SW480 (cell line): ENCODE results near the gene CTSK.
A peak's percentile ranks its signal among the peaks of the same experiment; 100 is the strongest.
"Not testable (repeated sequence)": the region's sequence is repeated elsewhere in the genome, so short reads cannot be mapped to it uniquely, and the experiment has no call there.

ENCODE experiments used
- DNase-seq: peaks from one replicate; pipeline ENCODE4 v3.0.0-alpha.2; 2016; ENCODE audit warnings: low spot score

CTSK gene

GRCh38 chr1:150808121-150808520 is at the start of gene CTSK:
Gene CTSK, minus strand, starts transcription at chr1:150808260. Its CDS starts 1,455 bp downstream, at chr1:150806805.
- DNase-seq, result no peak

GRCh38 chr1:150852734-150853133 is 44.7 kb upstream of the CTSK start:
- not testable (repeated sequence) for DNase-seq

GRCh38 chr1:150850801-150851362 is 42.8 kb upstream of the CTSK start:
- not testable (repeated sequence) for DNase-seq

- DNase-seq, result no peak
Observed at GRCh38 chr1:150846473-150847146, 38.5 kb upstream of the CTSK start.

- DNase-seq, result no peak
Observed at GRCh38 chr1:150843474-150843873, 35.4 kb upstream of the CTSK start.

GRCh38 chr1:150842964-150843363 is 34.9 kb upstream of the CTSK start:
- no peak for DNase-seq

- no peak for DNase-seq
Observed at GRCh38 chr1:150842343-150842742, 34.3 kb upstream of the CTSK start.

- no peak for DNase-seq
Observed at GRCh38 chr1:150841626-150842025, 33.6 kb upstream of the CTSK start.

- DNase-seq, result not testable (repeated sequence)
Observed at GRCh38 chr1:150840850-150841249, 32.8 kb upstream of the CTSK start.

GRCh38 chr1:150836129-150836773 is 28.2 kb upstream of the CTSK start:
- DNase-seq, result no peak

GRCh38 chr1:150833961-150834360 is 25.9 kb upstream of the CTSK start:
- not testable (repeated sequence) for DNase-seq

GRCh38 chr1:150832597-150832996 is 24.5 kb upstream of the CTSK start:
- no peak for DNase-seq

- no peak for DNase-seq
Observed at GRCh38 chr1:150829751-150830150, 21.7 kb upstream of the CTSK start.

- no peak for DNase-seq
Observed at GRCh38 chr1:150826299-150826698, 18.2 kb upstream of the CTSK start.

- DNase-seq, result no peak
Observed at GRCh38 chr1:150820730-150821512, 12.9 kb upstream of the CTSK start.

GRCh38 chr1:150815871-150816270 is 7.8 kb upstream of the CTSK start:
- DNase-seq, result no peak

GRCh38 chr1:150813028-150813707 is 5.1 kb upstream of the CTSK start:
- DNase-seq, result peak; percentile 54

- DNase-seq, result no peak
Observed at GRCh38 chr1:150810958-150811659, 3.0 kb upstream of the CTSK start.

- DNase-seq, result no peak
Observed at GRCh38 chr1:150809651-150810050, 1.6 kb upstream of the CTSK start.

GRCh38 chr1:150808846-150809245 is 786 bp upstream of the CTSK start:
- no peak for DNase-seq

GRCh38 chr1:150807249-150808023 is 624 bp downstream of the CTSK start:
- DNase-seq, result no peak
